Measurements from ENCODE around the gene GPC6. TPM values are rescaled to one million over a fixed set of nuclear protein-coding genes. Genes with fewer than 3 reads are reported as not detected.
"Not testable (repeated sequence)": the region's sequence is repeated elsewhere in the genome, so short reads cannot be mapped to it uniquely, and the experiment has no call there.

GPC6 gene
- polyA plus RNA-seq, 2 donors: 0.16 to 0.22 TPM

DNA sequence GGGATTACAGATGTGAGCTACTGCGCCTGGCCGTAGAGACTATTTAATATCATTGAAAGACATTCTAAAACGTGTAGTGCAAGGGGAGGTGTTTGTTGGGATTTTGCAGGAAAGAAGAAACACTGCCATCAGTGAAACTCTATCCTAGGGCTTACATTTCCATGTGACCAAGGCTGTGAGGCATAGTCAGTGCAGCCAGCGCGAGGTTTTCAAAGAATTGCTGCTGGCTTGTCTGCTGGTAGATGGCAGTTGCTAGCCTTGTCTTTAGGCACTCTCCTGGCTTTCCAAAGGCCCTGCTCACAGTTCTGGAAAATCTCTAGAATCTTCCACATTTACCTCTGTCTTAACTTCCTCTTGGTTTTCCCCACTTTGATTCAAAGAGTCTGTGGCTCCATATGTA, 77.5 kb downstream of the GPC6 start:
- H3K27ac ChIP-seq (ENCODE audit: low read depth in 2 of 2, low read length in 1 of 2): no peak overlapping the region
- H3K27me3 ChIP-seq (ENCODE audit: control insufficient read depth in 1 of 2, insufficient read depth in 2 of 2, low read length in 2 of 2): no peaks in the 10 kb centered on the region
- H3K4me1 ChIP-seq (ENCODE audit: control insufficient read depth in 2 of 2, insufficient read depth in 2 of 2, low read length in 1 of 2): no peaks in the 10 kb centered on the region
- no peaks in the 10 kb centered on the region for H3K36me3 ChIP-seq (ENCODE audit: control insufficient read depth in 2 of 2, insufficient read depth in 2 of 2, low read length in 1 of 2)
- H3K4me3 ChIP-seq (ENCODE audit: low read depth in 1 of 2, low read length in 2 of 2): no peak overlapping the region
- 88 to 93% methylated on average over 5 of the region's 5 CpGs for WGBS, 2 donors
- H3K9me3 ChIP-seq (ENCODE audit: control insufficient read depth in 2 of 2, insufficient read depth in 1 of 2, low read depth in 1 of 2, low read length in 1 of 2): no peaks in the 10 kb centered on the region

DNA sequence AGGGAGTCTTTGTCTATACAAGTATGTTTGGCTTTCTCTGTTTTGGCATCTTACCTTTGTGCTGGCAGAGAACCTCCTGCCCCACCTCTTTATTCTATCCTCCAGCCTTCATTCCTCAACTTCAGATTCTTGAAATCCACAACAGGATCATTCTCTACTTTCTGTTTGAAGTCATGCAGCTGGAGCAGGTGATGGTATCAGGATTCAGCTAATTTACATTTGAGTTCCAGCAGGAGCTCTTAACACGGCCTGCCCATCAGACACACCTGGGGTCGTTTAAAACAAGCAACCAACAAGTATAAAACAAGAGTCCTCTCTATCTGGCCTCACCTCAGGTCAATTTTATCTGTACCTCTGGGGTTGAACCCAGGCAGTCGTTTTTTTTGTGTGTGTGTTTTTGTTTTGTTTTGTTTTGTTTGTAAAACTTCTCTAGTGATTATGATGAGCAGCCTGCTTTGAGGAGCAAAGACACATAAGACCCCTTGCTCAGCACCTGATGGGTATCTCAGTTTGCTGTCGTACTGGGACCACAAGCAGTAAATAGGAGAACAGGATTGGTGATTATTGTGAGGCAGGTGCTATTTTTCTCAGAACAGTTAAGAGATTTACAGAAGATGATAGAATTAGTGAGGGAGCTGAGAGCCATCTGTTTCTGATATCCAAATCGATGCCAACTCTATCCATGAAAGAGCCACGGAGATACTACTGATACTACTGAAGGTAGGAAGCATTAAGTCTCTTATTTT, 78.4 kb downstream of the GPC6 start:
- Histone ChIP-seq H3K27me3 (ENCODE audit: control insufficient read depth in 1 of 2, insufficient read depth in 2 of 2, low read length in 2 of 2) (no peaks in the 10 kb centered on the region), H3K9me3 (ENCODE audit: control insufficient read depth in 2 of 2, insufficient read depth in 1 of 2, low read depth in 1 of 2, low read length in 1 of 2) (no peaks in the 10 kb centered on the region), H3K4me1 (ENCODE audit: control insufficient read depth in 2 of 2, insufficient read depth in 2 of 2, low read length in 1 of 2) (no peaks in the 10 kb centered on the region), H3K36me3 (ENCODE audit: control insufficient read depth in 2 of 2, insufficient read depth in 2 of 2, low read length in 1 of 2) (no peaks in the 10 kb centered on the region), H3K27ac (ENCODE audit: low read depth in 2 of 2, low read length in 1 of 2) (no peak overlapping the region), H3K4me3 (ENCODE audit: low read depth in 1 of 2, low read length in 2 of 2) (no peak overlapping the region)
- WGBS, 2 donors: 46 to 51% methylated on average over 6 of the region's 6 CpGs

DNA sequence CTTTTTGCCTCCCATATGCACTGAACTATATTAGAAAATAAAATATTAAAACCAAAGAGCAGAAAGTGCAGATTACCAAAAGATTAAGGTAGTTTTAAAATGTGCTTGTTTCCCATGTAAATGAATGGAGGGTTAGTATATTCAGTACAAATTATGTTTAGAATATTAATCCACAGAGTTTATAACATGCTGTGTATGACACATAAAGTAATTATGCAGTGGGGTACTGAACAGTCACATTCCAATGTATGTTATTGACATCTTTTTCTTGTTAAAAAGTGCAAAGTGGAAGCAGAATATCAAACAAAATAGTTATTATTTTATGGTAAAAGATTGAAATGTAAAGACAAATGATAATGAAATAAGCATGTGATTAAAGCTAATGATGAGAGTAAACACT, 79.3 kb downstream of the GPC6 start:
- no peaks in the 10 kb centered on the region for H3K4me1 ChIP-seq (ENCODE audit: control insufficient read depth in 2 of 2, insufficient read depth in 2 of 2, low read length in 1 of 2)
- H3K27ac ChIP-seq (ENCODE audit: low read depth in 2 of 2, low read length in 1 of 2): no peak overlapping the region
- no peaks in the 10 kb centered on the region for H3K27me3 ChIP-seq (ENCODE audit: control insufficient read depth in 1 of 2, insufficient read depth in 2 of 2, low read length in 2 of 2)
- H3K9me3 ChIP-seq (ENCODE audit: control insufficient read depth in 2 of 2, insufficient read depth in 1 of 2, low read depth in 1 of 2, low read length in 1 of 2): no peaks in the 10 kb centered on the region
- no peaks in the 10 kb centered on the region for H3K36me3 ChIP-seq (ENCODE audit: control insufficient read depth in 2 of 2, insufficient read depth in 2 of 2, low read length in 1 of 2)
- no peak overlapping the region for H3K4me3 ChIP-seq (ENCODE audit: low read depth in 1 of 2, low read length in 2 of 2)

DNA sequence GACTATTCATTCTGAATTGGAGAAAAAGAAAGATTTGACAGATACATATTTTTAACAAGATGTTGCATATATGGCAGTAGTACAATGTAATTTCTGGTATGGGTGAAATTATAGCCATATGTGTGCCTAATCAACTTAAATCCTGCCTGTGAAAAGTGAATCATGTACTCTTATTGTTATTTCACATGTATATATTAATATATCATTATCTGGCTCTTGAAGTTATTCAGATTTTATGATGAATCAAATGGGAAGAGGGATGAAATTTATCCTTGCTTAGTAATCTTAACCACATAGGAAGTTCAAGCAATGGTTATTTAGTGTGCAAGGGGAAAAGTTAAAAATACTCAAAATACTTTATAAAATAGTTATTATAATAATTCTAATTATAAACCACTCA, 80.5 kb downstream of the GPC6 start:
- Histone ChIP-seq H3K27ac (ENCODE audit: low read depth in 2 of 2, low read length in 1 of 2) (no peak overlapping the region), H3K4me3 (ENCODE audit: low read depth in 1 of 2, low read length in 2 of 2) (no peak overlapping the region), H3K4me1 (ENCODE audit: control insufficient read depth in 2 of 2, insufficient read depth in 2 of 2, low read length in 1 of 2) (no peaks in the 10 kb centered on the region), H3K36me3 (ENCODE audit: control insufficient read depth in 2 of 2, insufficient read depth in 2 of 2, low read length in 1 of 2) (no peaks in the 10 kb centered on the region), H3K9me3 (ENCODE audit: control insufficient read depth in 2 of 2, insufficient read depth in 1 of 2, low read depth in 1 of 2, low read length in 1 of 2) (no peaks in the 10 kb centered on the region), H3K27me3 (ENCODE audit: control insufficient read depth in 1 of 2, insufficient read depth in 2 of 2, low read length in 2 of 2) (no peaks in the 10 kb centered on the region)

DNA sequence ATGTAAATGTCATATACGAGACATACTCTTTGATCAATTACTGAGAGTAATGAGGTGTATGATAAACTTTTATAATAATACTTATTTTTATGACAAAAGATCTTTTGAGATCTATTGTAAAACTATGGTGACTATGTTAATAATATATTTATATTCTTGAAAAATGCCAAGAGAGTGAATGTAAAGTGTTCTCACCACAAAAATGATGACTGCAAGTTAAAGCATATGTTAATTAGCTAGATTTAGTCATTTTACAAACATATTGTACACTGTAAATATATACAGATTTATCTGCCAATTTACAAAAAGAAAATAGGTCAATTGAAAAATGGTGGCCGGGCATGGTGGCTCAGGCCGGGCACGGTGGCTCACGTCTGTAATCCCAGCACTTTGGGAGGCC, 81.0 kb downstream of the GPC6 start:
- no peaks in the 10 kb centered on the region for H3K36me3 ChIP-seq (ENCODE audit: control insufficient read depth in 2 of 2, insufficient read depth in 2 of 2, low read length in 1 of 2)
- 90 to 95% methylated on average over 5 of the region's 5 CpGs for WGBS, 2 donors
- no peak overlapping the region for H3K27ac ChIP-seq (ENCODE audit: low read depth in 2 of 2, low read length in 1 of 2)
- no peaks in the 10 kb centered on the region for H3K4me1 ChIP-seq (ENCODE audit: control insufficient read depth in 2 of 2, insufficient read depth in 2 of 2, low read length in 1 of 2)
- no peaks in the 10 kb centered on the region for H3K9me3 ChIP-seq (ENCODE audit: control insufficient read depth in 2 of 2, insufficient read depth in 1 of 2, low read depth in 1 of 2, low read length in 1 of 2)
- H3K4me3 ChIP-seq (ENCODE audit: low read depth in 1 of 2, low read length in 2 of 2): no peak overlapping the region
- no peaks in the 10 kb centered on the region for H3K27me3 ChIP-seq (ENCODE audit: control insufficient read depth in 1 of 2, insufficient read depth in 2 of 2, low read length in 2 of 2)

DNA sequence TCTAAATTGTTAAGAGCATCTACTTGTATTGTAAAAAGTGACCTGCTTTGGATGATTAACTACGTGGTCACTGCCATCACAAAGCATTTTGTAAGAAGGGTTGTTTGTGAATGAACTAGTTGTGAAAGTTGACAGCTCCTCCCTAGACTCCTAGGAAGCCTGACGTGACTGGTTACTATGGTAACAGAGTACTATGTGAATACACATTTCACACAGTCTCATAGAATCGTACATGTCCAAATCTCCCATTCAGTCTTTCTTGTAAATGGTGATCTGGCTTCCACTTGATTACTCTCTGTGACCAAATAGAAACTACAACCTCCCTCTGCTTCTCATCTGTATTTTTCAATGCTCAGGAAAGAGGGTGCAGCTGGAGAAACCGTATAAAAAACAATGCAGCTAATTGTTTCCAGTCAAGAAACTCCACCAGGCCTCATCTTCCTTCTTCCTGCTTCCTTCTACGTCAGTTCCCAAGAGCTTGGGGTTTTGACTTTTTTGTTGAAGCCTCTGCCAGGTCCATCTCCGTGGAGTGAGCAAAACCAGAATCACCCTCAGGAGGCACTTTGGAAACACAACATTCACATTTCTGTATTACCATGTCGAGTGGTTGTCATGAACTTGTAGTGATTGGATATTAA, 83.4 kb downstream of the GPC6 start:
- Histone ChIP-seq H3K4me1 (ENCODE audit: control insufficient read depth in 2 of 2, insufficient read depth in 2 of 2, low read length in 1 of 2) (no peaks in the 10 kb centered on the region), H3K36me3 (ENCODE audit: control insufficient read depth in 2 of 2, insufficient read depth in 2 of 2, low read length in 1 of 2) (no peaks in the 10 kb centered on the region), H3K27ac (ENCODE audit: low read depth in 2 of 2, low read length in 1 of 2) (no peak overlapping the region), H3K9me3 (ENCODE audit: control insufficient read depth in 2 of 2, insufficient read depth in 1 of 2, low read depth in 1 of 2, low read length in 1 of 2) (no peaks in the 10 kb centered on the region), H3K27me3 (ENCODE audit: control insufficient read depth in 1 of 2, insufficient read depth in 2 of 2, low read length in 2 of 2) (no peaks in the 10 kb centered on the region), H3K4me3 (ENCODE audit: low read depth in 1 of 2, low read length in 2 of 2) (no peak overlapping the region)
- WGBS, 2 donors: 57 to 59% methylated on average over 7 of the region's 7 CpGs

DNA sequence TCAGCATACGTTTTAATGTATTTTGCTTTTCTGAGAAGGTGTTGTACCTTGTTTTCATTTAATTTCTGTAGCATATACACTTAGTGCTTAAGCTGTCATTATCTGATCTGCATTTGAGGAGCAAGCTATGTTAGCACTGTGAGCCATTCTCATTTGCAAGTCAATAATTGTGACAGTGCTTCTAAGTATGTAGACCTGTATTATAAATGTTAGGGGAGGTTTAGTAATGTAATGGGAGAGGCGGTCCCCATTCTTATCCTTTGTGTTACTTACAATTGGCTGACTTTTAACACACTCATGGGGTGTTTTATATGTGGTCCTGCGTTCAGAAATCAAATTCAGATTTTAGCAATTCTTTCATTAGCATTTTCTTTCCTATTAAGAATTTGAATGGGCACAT, 90.2 kb downstream of the GPC6 start:
- H3K4me1 ChIP-seq (ENCODE audit: control insufficient read depth in 2 of 2, insufficient read depth in 2 of 2, low read length in 1 of 2): no peaks in the 10 kb centered on the region
- no peaks in the 10 kb centered on the region for H3K9me3 ChIP-seq (ENCODE audit: control insufficient read depth in 2 of 2, insufficient read depth in 1 of 2, low read depth in 1 of 2, low read length in 1 of 2)
- no peak overlapping the region for H3K4me3 ChIP-seq (ENCODE audit: low read depth in 1 of 2, low read length in 2 of 2)
- H3K27ac ChIP-seq (ENCODE audit: low read depth in 2 of 2, low read length in 1 of 2): no peak overlapping the region
- H3K27me3 ChIP-seq (ENCODE audit: control insufficient read depth in 1 of 2, insufficient read depth in 2 of 2, low read length in 2 of 2): no peaks in the 10 kb centered on the region
- H3K36me3 ChIP-seq (ENCODE audit: control insufficient read depth in 2 of 2, insufficient read depth in 2 of 2, low read length in 1 of 2): no peaks in the 10 kb centered on the region
- 71 to 78% methylated on average over 3 of the region's 3 CpGs for WGBS, 2 donors

DNA sequence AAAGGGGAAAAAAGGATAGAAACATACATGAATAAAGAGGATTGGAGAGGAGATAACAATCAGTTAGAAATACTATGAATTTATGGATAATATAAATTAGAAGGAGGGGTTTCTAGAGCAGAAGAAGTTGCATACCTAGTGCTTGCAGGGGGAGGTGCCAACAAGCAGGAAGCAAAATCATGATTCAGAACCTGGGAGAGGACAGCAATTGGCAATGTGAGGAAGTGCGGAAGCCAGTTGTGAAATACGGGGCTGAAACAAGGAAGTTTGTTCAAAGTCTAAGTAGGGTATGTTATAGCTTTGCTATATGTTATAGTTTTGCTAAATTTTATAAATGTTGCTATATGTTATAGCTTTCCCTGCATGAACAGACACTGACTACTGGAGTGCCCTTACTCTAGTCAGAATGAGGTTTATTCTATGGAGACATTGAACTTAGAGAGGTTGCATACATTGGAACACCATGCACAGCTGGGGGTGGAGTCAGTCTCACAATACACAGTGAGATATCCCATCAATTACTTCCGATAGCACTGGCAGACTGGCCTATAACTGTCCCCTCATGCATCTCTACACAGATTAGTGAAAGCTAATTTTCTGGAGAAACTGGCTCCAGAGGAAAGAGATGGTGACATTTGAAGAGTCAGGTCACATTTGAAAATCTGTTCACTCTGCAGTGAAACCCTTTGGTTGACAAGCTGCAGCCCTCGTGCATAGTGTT, 92.1 kb downstream of the GPC6 start:
- no peaks in the 10 kb centered on the region for H3K36me3 ChIP-seq (ENCODE audit: control insufficient read depth in 2 of 2, insufficient read depth in 2 of 2, low read length in 1 of 2)
- no peaks in the 10 kb centered on the region for H3K9me3 ChIP-seq (ENCODE audit: control insufficient read depth in 2 of 2, insufficient read depth in 1 of 2, low read depth in 1 of 2, low read length in 1 of 2)
- no peak overlapping the region for H3K4me3 ChIP-seq (ENCODE audit: low read depth in 1 of 2, low read length in 2 of 2)
- no peaks in the 10 kb centered on the region for H3K27me3 ChIP-seq (ENCODE audit: control insufficient read depth in 1 of 2, insufficient read depth in 2 of 2, low read length in 2 of 2)
- no peak overlapping the region for H3K27ac ChIP-seq (ENCODE audit: low read depth in 2 of 2, low read length in 1 of 2)
- 67 to 71% methylated on average over 4 of the region's 4 CpGs for WGBS, 2 donors
- H3K4me1 ChIP-seq (ENCODE audit: control insufficient read depth in 2 of 2, insufficient read depth in 2 of 2, low read length in 1 of 2): no peaks in the 10 kb centered on the region

DNA sequence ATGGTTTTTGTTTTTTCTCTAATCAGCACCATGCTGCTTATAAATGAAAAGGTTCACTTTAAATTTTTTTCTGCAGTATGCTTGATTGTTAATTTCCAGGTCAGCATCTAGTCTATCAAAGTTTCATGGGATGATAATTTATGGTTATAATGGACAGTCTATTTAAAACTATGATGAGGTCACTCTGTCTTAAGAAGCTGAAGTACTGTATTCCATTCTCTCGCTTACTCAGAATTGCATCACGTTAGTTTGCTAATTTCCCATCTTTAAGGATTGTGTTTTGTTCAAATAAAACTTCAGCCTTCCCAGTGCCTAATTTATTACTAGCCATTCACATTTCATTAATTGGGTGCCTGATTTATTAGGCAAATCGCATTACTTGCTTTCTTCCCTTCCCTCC, 94.3 kb downstream of the GPC6 start:
- Histone ChIP-seq H3K27me3 (ENCODE audit: control insufficient read depth in 1 of 2, insufficient read depth in 2 of 2, low read length in 2 of 2) (no peaks in the 10 kb centered on the region), H3K9me3 (ENCODE audit: control insufficient read depth in 2 of 2, insufficient read depth in 1 of 2, low read depth in 1 of 2, low read length in 1 of 2) (no peaks in the 10 kb centered on the region), H3K36me3 (ENCODE audit: control insufficient read depth in 2 of 2, insufficient read depth in 2 of 2, low read length in 1 of 2) (no peaks in the 10 kb centered on the region), H3K27ac (ENCODE audit: low read depth in 2 of 2, low read length in 1 of 2) (no peak overlapping the region), H3K4me1 (ENCODE audit: control insufficient read depth in 2 of 2, insufficient read depth in 2 of 2, low read length in 1 of 2) (no peaks in the 10 kb centered on the region), H3K4me3 (ENCODE audit: low read depth in 1 of 2, low read length in 2 of 2) (no peak overlapping the region)
- 81 to 84% methylated on average over 3 of the region's 3 CpGs for WGBS, 2 donors

DNA sequence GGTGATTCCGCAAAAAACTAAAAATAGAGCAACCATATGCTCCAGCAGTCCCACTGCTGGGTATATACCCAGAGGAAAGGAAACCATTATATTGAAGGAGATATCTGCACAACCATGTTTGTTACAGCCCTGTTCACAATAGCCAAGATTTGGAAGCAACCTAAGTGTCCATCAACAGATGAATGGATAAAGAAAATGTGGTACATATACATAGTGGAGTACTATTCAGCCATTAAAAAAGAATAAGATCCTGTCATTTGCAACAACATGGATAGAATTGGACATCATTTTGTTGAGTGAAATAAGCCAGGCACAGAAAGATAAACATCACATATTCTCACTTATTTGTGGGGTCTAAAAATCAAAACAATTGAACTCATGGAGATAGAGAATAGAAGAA, 97.3 kb downstream of the GPC6 start:
- WGBS, 2 donors: 96 to 100% methylated on average over 1 of the region's 1 CpG
- H3K36me3 ChIP-seq (ENCODE audit: control insufficient read depth in 2 of 2, insufficient read depth in 2 of 2, low read length in 1 of 2); H3K27me3 ChIP-seq (ENCODE audit: control insufficient read depth in 1 of 2, insufficient read depth in 2 of 2, low read length in 2 of 2); H3K9me3 ChIP-seq (ENCODE audit: control insufficient read depth in 2 of 2, insufficient read depth in 1 of 2, low read depth in 1 of 2, low read length in 1 of 2); H3K4me3 ChIP-seq (ENCODE audit: low read depth in 1 of 2, low read length in 2 of 2); H3K27ac ChIP-seq (ENCODE audit: low read depth in 2 of 2, low read length in 1 of 2); H3K4me1 ChIP-seq (ENCODE audit: control insufficient read depth in 2 of 2, insufficient read depth in 2 of 2, low read length in 1 of 2): not testable (repeated sequence)
